ENCODE results near the gene SNX10.

The SNX10 gene

DNA sequence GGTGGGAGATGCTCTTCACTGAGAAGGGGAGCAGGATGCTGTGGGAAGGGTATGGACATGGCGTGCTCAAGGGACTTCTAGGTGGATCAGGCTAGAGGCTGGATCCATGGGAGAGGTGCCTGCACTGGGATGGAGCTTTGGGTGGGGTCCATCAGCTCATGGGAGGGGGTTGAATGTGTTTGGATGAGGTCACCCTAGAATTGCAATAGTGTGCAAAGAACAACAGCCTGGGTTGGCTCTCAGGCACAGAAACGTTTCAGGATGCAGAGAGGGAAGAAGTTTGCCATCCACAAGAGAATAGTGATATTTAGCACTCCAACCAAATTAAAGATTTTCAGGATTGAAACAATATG lies 66.1 kb downstream of the SNX10 start:
- WGBS (ENCODE audit: extremely low coverage, insufficient coverage, low lambda C conversion rate), result no CpG with 5 or more reads among the region's 2 CpGs

GRCh38 chr7:26360650-26361049 lies 69.0 kb downstream of the SNX10 start:
- no peak overlapping the region for H3K4me3 ChIP-seq (ENCODE audit: low read length)
- no peak overlapping the region for H2BK120ac ChIP-seq (ENCODE audit: low read depth, low read length)
- H3K23ac ChIP-seq (ENCODE audit: low read length), result no peak overlapping the region
- no peaks in the 10 kb centered on the region for H3K27me3 ChIP-seq (ENCODE audit: insufficient read depth, low read length, poor library complexity)
- no peak overlapping the region for H2BK5ac ChIP-seq (ENCODE audit: low read length)
- H3K4ac ChIP-seq (ENCODE audit: low read depth, low read length), result no peak overlapping the region
- H3K36me3 ChIP-seq (ENCODE audit: control insufficient read depth, insufficient read depth, low read length), result no peaks in the 10 kb centered on the region
- no CpG with 5 or more reads among the region's 3 CpGs for WGBS (ENCODE audit: extremely low coverage, insufficient coverage, low lambda C conversion rate)
- H4K8ac ChIP-seq (ENCODE audit: low read depth, low read length), result no peak overlapping the region
- H3K9ac ChIP-seq (ENCODE audit: low read length), result no peak overlapping the region
- H3K79me1 ChIP-seq (ENCODE audit: low read length), result no peaks in the 10 kb centered on the region
- H2AK5ac ChIP-seq (ENCODE audit: low read length), result no peak overlapping the region
- no peak overlapping the region for H3K56ac ChIP-seq (ENCODE audit: low read length)
- H3K4me1 ChIP-seq (ENCODE audit: control insufficient read depth, low read depth, low read length), result no peaks in the 10 kb centered on the region
- DNase-seq, result no peak
- H3K18ac ChIP-seq (ENCODE audit: low read length), result no peak overlapping the region
- no peaks in the 10 kb centered on the region for H3K79me2 ChIP-seq (ENCODE audit: control insufficient read depth, insufficient read depth, low read length)
- H3K27ac ChIP-seq (ENCODE audit: low read depth, low read length), result no peak overlapping the region
- H3K4me2 ChIP-seq (ENCODE audit: low read length), result no peak overlapping the region
- H4K5ac ChIP-seq (ENCODE audit: low read length), result no peak overlapping the region
- no peak overlapping the region for H2BK15ac ChIP-seq (replicated peaks; ENCODE audit: low read depth)

More for the DNA sequence above, 66.1 kb downstream of the SNX10 start:
- Histone ChIP-seq H3K23ac (ENCODE audit: low read length) (no peak overlapping the region), H3K56ac (ENCODE audit: low read length) (no peak overlapping the region), H3K4me1 (ENCODE audit: control insufficient read depth, low read depth, low read length) (no peaks in the 10 kb centered on the region), H3K18ac (ENCODE audit: low read length) (no peak overlapping the region), H2BK5ac (ENCODE audit: low read length) (no peak overlapping the region), H3K36me3 (ENCODE audit: control insufficient read depth, insufficient read depth, low read length) (no peaks in the 10 kb centered on the region), H3K27me3 (ENCODE audit: insufficient read depth, low read length, poor library complexity) (no peaks in the 10 kb centered on the region), H3K4ac (ENCODE audit: low read depth, low read length) (no peak overlapping the region), H2BK15ac (replicated peaks; ENCODE audit: low read depth) (no peak overlapping the region), H3K79me2 (ENCODE audit: control insufficient read depth, insufficient read depth, low read length) (no peaks in the 10 kb centered on the region), H4K8ac (ENCODE audit: low read depth, low read length) (no peak overlapping the region), H3K4me3 (ENCODE audit: low read length) (no peak overlapping the region), H3K9ac (ENCODE audit: low read length) (no peak overlapping the region), H3K79me1 (ENCODE audit: low read length) (no peaks in the 10 kb centered on the region), H2AK5ac (ENCODE audit: low read length) (no peak overlapping the region), H3K27ac (ENCODE audit: low read depth, low read length) (no peak overlapping the region), H3K4me2 (ENCODE audit: low read length) (no peak overlapping the region), H2BK120ac (ENCODE audit: low read depth, low read length) (no peak overlapping the region), H4K5ac (ENCODE audit: low read length) (no peak overlapping the region)
- no peak for DNase-seq

- H4K5ac ChIP-seq (ENCODE audit: low read length), result no peak overlapping the region
- no peak overlapping the region for H4K8ac ChIP-seq (ENCODE audit: low read depth, low read length)
- H3K27ac ChIP-seq (ENCODE audit: low read depth, low read length), result no peak overlapping the region
- H3K4ac ChIP-seq (ENCODE audit: low read depth, low read length), result no peak overlapping the region
- H3K18ac ChIP-seq (ENCODE audit: low read length), result no peak overlapping the region
- DNase-seq, result no peak
- H3K36me3 ChIP-seq (ENCODE audit: control insufficient read depth, insufficient read depth, low read length), result no peaks in the 10 kb centered on the region
- H3K56ac ChIP-seq (ENCODE audit: low read length), result no peak overlapping the region
- no peaks in the 10 kb centered on the region for H3K27me3 ChIP-seq (ENCODE audit: insufficient read depth, low read length, poor library complexity)
- no peaks in the 10 kb centered on the region for H3K79me1 ChIP-seq (ENCODE audit: low read length)
- H2AK5ac ChIP-seq (ENCODE audit: low read length), result no peak overlapping the region
- no CpG with 5 or more reads among the region's 3 CpGs for WGBS (ENCODE audit: extremely low coverage, insufficient coverage, low lambda C conversion rate)
- H3K9ac ChIP-seq (ENCODE audit: low read length), result no peak overlapping the region
- no peak overlapping the region for H3K4me2 ChIP-seq (ENCODE audit: low read length)
- no peak overlapping the region for H2BK15ac ChIP-seq (replicated peaks; ENCODE audit: low read depth)
- H2BK120ac ChIP-seq (ENCODE audit: low read depth, low read length), result no peak overlapping the region
- no peaks in the 10 kb centered on the region for H3K79me2 ChIP-seq (ENCODE audit: control insufficient read depth, insufficient read depth, low read length)
- H2BK5ac ChIP-seq (ENCODE audit: low read length), result no peak overlapping the region
- H3K4me3 ChIP-seq (ENCODE audit: low read length), result no peak overlapping the region
- no peak overlapping the region for H3K23ac ChIP-seq (ENCODE audit: low read length)
- H3K4me1 ChIP-seq (ENCODE audit: control insufficient read depth, low read depth, low read length), result no peaks in the 10 kb centered on the region
Measured at GRCh38 chr7:26361637-26362036, 70.0 kb downstream of the SNX10 start.

GRCh38 chr7:26363465-26363864 lies 71.8 kb downstream of the SNX10 start:
- no peaks in the 10 kb centered on the region for H3K4me1 ChIP-seq (ENCODE audit: control insufficient read depth, low read depth, low read length)
- H3K79me1 ChIP-seq (ENCODE audit: low read length), result no peaks in the 10 kb centered on the region
- H3K79me2 ChIP-seq (ENCODE audit: control insufficient read depth, insufficient read depth, low read length), result no peaks in the 10 kb centered on the region
- 100% methylated on average over 1 of the region's 7 CpGs for WGBS (ENCODE audit: extremely low coverage, insufficient coverage, low lambda C conversion rate)
- H3K9ac ChIP-seq (ENCODE audit: low read length), result no peak overlapping the region
- DNase-seq, result no peak
- no peak overlapping the region for H3K27ac ChIP-seq (ENCODE audit: low read depth, low read length)
- H3K4me3 ChIP-seq (ENCODE audit: low read length), result no peak overlapping the region
- no peak overlapping the region for H3K18ac ChIP-seq (ENCODE audit: low read length)
- H2BK120ac ChIP-seq (ENCODE audit: low read depth, low read length), result no peak overlapping the region
- no peaks in the 10 kb centered on the region for H3K36me3 ChIP-seq (ENCODE audit: control insufficient read depth, insufficient read depth, low read length)
- no peak overlapping the region for H2BK5ac ChIP-seq (ENCODE audit: low read length)
- H3K23ac ChIP-seq (ENCODE audit: low read length), result no peak overlapping the region
- H3K4ac ChIP-seq (ENCODE audit: low read depth, low read length), result no peak overlapping the region
- no peak overlapping the region for H3K4me2 ChIP-seq (ENCODE audit: low read length)
- H3K56ac ChIP-seq (ENCODE audit: low read length), result no peak overlapping the region
- H2BK15ac ChIP-seq (replicated peaks; ENCODE audit: low read depth), result no peak overlapping the region
- no peak overlapping the region for H2AK5ac ChIP-seq (ENCODE audit: low read length)
- H4K8ac ChIP-seq (ENCODE audit: low read depth, low read length), result no peak overlapping the region
- H4K5ac ChIP-seq (ENCODE audit: low read length), result no peak overlapping the region
- no peaks in the 10 kb centered on the region for H3K27me3 ChIP-seq (ENCODE audit: insufficient read depth, low read length, poor library complexity)

DNA sequence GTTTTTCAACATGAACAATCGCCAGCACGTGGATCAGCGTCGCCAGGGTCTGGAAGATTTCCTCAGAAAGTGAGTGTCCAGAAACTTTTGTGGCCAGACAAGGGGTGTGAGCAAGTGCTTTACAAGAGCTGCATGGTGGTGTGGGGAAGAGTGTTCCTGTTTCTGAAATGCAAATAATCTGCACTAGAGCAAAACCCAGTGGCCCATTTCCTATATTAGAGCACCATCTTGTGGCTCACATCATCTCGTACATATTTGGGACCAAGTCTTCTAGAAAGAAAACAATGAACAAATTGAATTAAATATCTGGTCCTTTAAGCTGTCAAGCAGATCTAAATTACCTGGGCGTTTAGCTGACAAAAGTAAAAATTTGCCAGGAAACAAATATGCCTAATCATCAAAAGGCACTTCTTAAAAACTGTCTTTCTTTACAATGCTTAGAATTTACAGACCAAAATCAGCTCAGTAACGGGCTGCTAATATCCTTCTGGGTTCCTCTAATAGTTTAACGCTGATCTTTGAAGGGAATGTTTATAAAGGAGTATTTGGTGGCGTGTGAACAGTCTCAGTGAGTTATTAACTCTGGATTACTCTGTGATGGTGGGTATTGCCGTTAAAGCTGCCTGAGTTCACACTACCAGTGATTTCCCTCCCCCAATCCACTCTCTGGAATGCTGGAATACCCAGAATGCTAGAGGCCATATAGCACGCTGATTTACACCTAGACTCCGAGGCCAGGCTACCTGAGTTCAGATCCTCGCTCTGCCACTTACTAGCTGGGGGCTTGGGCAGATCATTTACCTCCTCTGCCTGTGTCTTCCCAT lies 73.6 kb downstream of the SNX10 start:
- Histone ChIP-seq H3K9ac (ENCODE audit: low read length) (no peak overlapping the region), H3K79me2 (ENCODE audit: control insufficient read depth, insufficient read depth, low read length) (no peaks in the 10 kb centered on the region), H2AK5ac (ENCODE audit: low read length) (no peak overlapping the region), H2BK120ac (ENCODE audit: low read depth, low read length) (no peak overlapping the region), H4K5ac (ENCODE audit: low read length) (no peak overlapping the region), H3K18ac (ENCODE audit: low read length) (no peak overlapping the region), H3K23ac (ENCODE audit: low read length) (no peak overlapping the region), H4K8ac (ENCODE audit: low read depth, low read length) (no peak overlapping the region), H3K4ac (ENCODE audit: low read depth, low read length) (no peak overlapping the region), H3K56ac (ENCODE audit: low read length) (no peak overlapping the region), H2BK15ac (replicated peaks; ENCODE audit: low read depth) (no peak overlapping the region), H3K79me1 (ENCODE audit: low read length) (no peaks in the 10 kb centered on the region), H2BK5ac (ENCODE audit: low read length) (no peak overlapping the region), H3K36me3 (ENCODE audit: control insufficient read depth, insufficient read depth, low read length) (no peaks in the 10 kb centered on the region), H3K27ac (ENCODE audit: low read depth, low read length) (no peak overlapping the region), H3K4me2 (ENCODE audit: low read length) (no peak overlapping the region), H3K4me3 (ENCODE audit: low read length) (no peak overlapping the region), H3K4me1 (ENCODE audit: control insufficient read depth, low read depth, low read length) (no peaks in the 10 kb centered on the region), H3K27me3 (ENCODE audit: insufficient read depth, low read length, poor library complexity) (no peaks in the 10 kb centered on the region)
- DNase-seq, result peak; percentile 73
- no CpG with 5 or more reads among the region's 13 CpGs for WGBS (ENCODE audit: extremely low coverage, insufficient coverage, low lambda C conversion rate)

- H3K23ac ChIP-seq (ENCODE audit: low read length), result no peak overlapping the region
- no peak overlapping the region for H3K4ac ChIP-seq (ENCODE audit: low read depth, low read length)
- no peaks in the 10 kb centered on the region for H3K36me3 ChIP-seq (ENCODE audit: control insufficient read depth, insufficient read depth, low read length)
- H3K79me1 ChIP-seq (ENCODE audit: low read length), result no peaks in the 10 kb centered on the region
- no peak overlapping the region for H3K4me3 ChIP-seq (ENCODE audit: low read length)
- H3K4me2 ChIP-seq (ENCODE audit: low read length), result no peak overlapping the region
- H3K9ac ChIP-seq (ENCODE audit: low read length), result no peak overlapping the region
- no peak overlapping the region for H4K8ac ChIP-seq (ENCODE audit: low read depth, low read length)
- no peak overlapping the region for H4K5ac ChIP-seq (ENCODE audit: low read length)
- no peak for DNase-seq
- H2BK120ac ChIP-seq (ENCODE audit: low read depth, low read length), result no peak overlapping the region
- H3K56ac ChIP-seq (ENCODE audit: low read length), result no peak overlapping the region
- no peaks in the 10 kb centered on the region for H3K79me2 ChIP-seq (ENCODE audit: control insufficient read depth, insufficient read depth, low read length)
- H3K18ac ChIP-seq (ENCODE audit: low read length), result no peak overlapping the region
- no peak overlapping the region for H2BK5ac ChIP-seq (ENCODE audit: low read length)
- no peak overlapping the region for H3K27ac ChIP-seq (ENCODE audit: low read depth, low read length)
- no peak overlapping the region for H2AK5ac ChIP-seq (ENCODE audit: low read length)
- no peak overlapping the region for H2BK15ac ChIP-seq (replicated peaks; ENCODE audit: low read depth)
- H3K4me1 ChIP-seq (ENCODE audit: control insufficient read depth, low read depth, low read length), result no peaks in the 10 kb centered on the region
- H3K27me3 ChIP-seq (ENCODE audit: insufficient read depth, low read length, poor library complexity), result no peaks in the 10 kb centered on the region
Measured at GRCh38 chr7:26365901-26366275, 74.2 kb downstream of the SNX10 start.
